ENCODE measurements around the gene MTRF1.
"Not testable (repeated sequence)": the region's sequence is repeated elsewhere in the genome, so short reads cannot be mapped to it uniquely, and the experiment has no call there.

MTRF1 gene

DNA sequence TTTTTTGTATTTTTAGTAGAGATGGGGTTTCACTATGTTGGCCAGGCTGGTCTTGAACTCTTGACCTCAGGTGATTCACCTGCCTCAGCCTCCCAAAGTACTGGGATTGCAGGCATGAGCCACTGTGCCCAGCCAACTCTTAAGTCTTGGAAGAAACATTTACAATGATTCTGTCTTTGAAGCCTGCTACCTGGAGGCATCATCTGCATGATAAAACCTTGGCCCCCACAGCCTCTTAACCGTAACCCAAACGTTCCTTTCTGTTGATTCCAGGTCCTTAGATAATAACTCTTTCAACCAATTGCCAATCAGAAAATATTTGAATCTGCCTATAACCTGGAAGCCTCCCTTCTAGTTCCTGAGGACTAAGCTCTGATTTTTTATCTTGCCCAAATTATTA is 15.8 kb upstream of the MTRF1 start:
- not testable (repeated sequence) for DNase-seq

DNA sequence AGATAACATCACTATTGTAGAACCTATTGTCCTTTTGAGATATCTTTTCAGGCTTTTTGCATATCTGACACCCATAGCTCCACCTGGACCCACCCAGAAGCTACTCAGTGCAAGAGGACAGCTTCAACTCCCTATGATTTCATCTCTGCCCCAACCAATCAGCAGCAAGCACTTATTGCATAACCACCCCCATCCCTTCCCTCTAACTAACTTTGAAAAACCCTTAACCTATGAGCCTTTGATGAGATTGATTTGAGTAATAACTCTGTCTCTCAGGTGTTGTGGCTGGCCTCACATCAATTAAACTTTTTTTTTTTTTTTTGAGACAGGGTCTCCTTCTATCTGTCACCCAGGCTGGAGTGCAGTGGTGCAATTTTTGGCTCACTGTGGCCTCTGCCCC is 13.4 kb upstream of the MTRF1 start:
- DNase-seq, result no peak

- no peak for DNase-seq
Observed at GRCh38 chr13:41274881-41275280, 11.5 kb upstream of the MTRF1 start.

DNA sequence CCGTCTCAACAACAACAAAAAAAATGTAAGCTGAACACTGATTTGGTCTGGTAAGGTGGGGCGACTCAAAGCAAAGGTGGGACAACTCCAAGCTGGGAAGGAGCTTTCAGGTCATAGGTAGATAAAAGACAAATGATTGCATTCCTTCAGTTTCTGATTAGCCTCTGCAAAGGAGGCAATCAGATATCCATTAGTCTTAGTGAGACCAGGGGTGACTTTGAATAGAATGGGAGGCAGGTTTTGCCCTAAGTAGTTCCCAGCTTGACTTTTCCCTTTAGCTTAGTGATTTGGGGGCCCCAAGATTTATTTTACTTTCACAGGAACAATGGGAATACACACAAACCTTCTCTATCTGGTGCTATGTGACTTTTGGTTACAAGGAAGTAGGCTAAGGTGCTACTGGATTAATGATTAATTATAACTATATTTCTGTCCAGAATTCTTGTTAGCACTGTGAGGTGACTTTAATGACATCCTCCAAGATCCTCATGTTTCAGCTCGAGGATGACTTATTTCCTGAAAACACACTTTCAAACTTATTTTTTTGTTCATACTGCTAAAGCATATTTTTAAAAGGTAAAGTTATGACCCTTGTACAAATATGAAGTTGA is 10.6 kb upstream of the MTRF1 start:
- DNase-seq, result no peak

GRCh38 chr13:41271456-41272285 is 8.3 kb upstream of the MTRF1 start:
- no peak for DNase-seq

- no peak for DNase-seq
Observed at GRCh38 chr13:41268764-41269163, 5.4 kb upstream of the MTRF1 start.

DNA sequence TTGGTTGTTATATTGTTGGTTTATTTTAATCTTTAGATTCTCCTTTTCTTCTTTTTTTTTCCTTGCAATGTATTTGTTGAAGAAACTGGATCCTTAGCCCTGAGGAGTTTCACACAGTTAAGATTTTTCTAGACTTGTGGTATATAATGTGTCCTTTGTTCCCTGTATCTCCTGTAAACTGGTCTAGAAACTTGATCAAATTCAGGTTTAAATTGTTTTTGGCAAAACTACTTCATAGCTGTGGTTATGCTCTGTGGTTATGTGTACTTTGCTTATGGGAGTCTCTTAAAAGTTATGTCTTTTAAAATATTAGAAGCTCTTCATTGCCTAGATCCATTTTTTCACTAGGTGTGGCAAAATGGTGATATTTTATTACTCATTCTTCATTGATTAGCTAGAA is 3.7 kb upstream of the MTRF1 start:
- no peak for DNase-seq

GRCh38 chr13:41259875-41260501 is 3.4 kb downstream of the MTRF1 start:
- DNase-seq, result no peak

GRCh38 chr13:41257535-41257934 is 5.8 kb downstream of the MTRF1 start:
- DNase-seq, result no peak

- DNase-seq, result no peak
Observed at GRCh38 chr13:41254902-41255301, 8.5 kb downstream of the MTRF1 start.

- DNase-seq, result no peak
Observed at GRCh38 chr13:41250993-41251392, 12.4 kb downstream of the MTRF1 start.

DNA sequence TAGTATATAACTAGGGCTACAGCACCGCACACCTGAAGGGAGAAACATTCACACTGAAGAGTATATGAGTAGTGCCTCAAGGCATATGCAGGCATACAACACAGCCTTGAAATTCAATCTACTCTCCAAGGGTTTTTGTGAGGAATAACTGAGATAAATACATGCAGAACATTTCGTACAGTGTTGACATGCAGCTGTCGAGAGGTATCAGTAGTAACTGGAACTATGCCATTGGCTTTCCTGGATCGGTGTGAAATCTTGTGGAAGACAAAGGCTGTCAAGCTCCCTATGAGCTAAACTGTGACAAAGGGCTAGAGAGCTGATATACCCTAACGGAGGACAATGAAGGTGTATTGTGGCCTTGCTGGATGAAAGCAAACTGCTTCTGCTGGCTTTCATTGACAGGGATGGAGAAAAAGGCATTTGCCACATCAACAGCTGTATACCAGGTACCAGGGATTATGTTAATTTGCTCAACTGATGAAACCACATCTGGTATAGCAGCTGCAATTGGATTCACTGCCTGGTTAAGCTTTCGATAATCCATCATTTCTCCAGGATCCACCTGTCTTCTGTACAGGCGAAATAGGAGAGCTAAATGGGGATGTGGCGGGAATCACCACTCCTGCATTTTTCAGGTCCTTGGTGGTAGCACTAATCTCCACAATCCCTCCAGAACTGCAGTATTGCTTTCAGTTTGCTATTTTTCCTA is 16.3 kb downstream of the MTRF1 start:
- DNase-seq, result no peak

- DNase-seq, result no peak
Observed at GRCh38 chr13:41244556-41244955, 18.8 kb downstream of the MTRF1 start.

GRCh38 chr13:41241626-41242025 is 21.8 kb downstream of the MTRF1 start:
- no peak for DNase-seq

DNA sequence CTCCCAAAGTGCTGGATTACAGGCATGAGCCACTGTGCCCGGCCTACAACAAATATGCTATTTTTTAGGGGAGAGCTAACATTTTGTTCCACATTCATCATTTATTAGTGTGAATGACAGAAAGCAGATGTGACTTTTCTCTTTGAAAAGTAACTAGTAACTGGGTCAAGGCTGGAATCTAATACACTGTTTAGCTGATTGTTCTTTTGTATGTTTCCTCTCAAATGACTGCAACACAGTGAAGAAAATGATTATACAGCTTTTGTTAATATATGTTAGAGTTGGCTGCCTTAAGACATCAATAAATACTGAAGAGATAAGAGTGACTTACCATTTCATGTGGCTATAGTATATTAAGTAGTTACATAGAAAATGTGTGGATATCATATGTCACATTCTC is 27.0 kb downstream of the MTRF1 start:
- DNase-seq, result no peak

- no peak for DNase-seq
Observed at GRCh38 chr13:41232578-41233480, 30.5 kb downstream of the MTRF1 start.

GRCh38 chr13:41231786-41232185 is 31.6 kb downstream of the MTRF1 start:
- no peak for DNase-seq

DNA sequence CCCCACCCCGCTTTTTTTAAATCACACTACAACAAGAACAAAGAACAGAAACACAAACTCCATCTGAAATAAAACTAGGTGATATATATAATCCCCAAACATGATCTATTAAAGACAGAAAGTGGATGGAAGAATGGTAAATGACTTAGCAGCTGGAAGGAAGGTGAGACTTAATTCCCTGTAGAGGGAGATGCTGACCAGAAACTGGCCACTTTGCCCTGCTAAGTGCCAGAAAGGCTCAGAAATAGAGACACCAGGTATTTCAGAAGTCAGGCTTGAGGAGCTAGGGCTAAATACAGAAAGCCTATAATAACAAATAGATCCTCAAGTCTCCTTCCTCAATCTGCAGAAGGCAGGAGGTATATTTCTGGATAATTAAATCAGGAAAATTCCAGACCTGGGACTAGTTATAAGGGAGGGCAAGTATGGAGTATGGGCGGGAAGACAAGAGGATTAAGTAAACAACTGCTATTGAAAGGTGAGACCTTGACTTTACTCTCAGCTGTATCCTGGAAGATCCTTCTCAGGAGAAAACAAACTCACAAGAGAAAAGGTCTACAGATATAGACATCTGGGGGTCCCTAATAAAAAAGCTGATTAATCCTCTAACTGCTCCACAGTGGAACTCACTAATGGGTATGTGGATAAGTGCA is 32.2 kb downstream of the MTRF1 start:
- no peak for DNase-seq

- no peak for DNase-seq
Observed at GRCh38 chr13:41229356-41229755, 34.0 kb downstream of the MTRF1 start.

GRCh38 chr13:41224113-41225110 is 39.0 kb downstream of the MTRF1 start:
- DNase-seq, result no peak
